GM12873 (cell line): ENCODE measurements around the gene CAMTA1.

Source experiments
- TF ChIP-seq, protein P1 (sequence below): IDR thresholded peaks from 2 replicates; pipeline ENCODE4 v1.5.1; 2012; ENCODE audit warnings: low read depth, mild to moderate bottlenecking, moderate library complexity, low read length, control low read depth; ENCODE audit not compliant: insufficient read depth; ENCODE audit errors: missing control alignments

CAMTA1 gene

DNA sequence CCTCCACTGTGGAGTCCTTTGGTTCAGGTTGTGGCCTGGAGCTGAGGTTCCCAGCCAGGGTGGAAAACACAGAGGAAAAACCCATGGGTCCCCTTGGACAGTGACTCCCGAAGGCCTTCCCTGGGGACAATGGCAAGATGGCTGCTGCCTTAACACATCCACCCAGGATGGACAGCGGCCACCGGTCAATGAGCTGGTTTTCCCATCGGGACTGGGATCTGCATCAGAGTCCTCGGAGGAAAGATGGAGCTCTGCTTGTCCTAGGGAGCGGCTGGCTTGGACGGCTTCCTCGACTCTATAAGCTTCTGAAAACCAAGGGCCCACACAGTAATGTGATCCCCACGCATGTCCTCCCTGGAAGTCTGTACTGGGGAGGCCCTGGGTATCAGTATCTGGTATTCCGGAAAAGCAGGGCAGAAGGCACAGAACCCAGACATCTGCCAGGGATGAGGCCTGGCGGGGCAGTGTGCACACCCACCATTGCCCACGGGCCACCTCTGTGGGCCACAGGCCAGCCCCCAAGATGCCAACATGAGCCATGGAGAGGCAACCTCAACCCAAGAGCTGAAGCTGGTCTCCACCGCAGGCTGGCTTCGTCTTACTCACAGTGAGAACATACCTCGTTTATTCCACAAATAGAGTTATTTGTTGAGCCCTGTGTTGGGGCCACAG, 891.2 kb downstream of the CAMTA1 start:
- TF ChIP-seq, protein P1, sequence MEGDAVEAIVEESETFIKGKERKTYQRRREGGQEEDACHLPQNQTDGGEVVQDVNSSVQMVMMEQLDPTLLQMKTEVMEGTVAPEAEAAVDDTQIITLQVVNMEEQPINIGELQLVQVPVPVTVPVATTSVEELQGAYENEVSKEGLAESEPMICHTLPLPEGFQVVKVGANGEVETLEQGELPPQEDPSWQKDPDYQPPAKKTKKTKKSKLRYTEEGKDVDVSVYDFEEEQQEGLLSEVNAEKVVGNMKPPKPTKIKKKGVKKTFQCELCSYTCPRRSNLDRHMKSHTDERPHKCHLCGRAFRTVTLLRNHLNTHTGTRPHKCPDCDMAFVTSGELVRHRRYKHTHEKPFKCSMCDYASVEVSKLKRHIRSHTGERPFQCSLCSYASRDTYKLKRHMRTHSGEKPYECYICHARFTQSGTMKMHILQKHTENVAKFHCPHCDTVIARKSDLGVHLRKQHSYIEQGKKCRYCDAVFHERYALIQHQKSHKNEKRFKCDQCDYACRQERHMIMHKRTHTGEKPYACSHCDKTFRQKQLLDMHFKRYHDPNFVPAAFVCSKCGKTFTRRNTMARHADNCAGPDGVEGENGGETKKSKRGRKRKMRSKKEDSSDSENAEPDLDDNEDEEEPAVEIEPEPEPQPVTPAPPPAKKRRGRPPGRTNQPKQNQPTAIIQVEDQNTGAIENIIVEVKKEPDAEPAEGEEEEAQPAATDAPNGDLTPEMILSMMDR: no peak

DNA sequence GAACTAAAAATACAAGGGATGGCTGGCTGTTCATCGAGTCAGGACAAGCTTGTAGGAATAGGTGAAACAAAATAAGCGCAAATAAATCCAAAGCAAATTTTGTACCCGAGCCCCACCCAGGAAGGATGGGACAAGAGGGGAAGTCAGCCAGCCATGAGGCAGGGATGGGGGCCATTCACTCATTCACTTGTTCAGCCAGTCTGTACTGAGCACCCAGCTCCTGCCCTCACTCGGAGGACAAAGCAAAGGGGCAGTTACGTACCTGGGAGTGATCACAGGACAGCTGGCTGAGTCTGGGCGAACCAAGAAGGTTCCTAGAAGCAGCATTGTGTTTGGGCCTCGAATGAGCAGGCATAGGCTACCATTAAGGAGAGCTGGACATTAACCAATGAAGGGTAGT, 891.9 kb downstream of the CAMTA1 start:
- TF ChIP-seq, protein P1: no peak

DNA sequence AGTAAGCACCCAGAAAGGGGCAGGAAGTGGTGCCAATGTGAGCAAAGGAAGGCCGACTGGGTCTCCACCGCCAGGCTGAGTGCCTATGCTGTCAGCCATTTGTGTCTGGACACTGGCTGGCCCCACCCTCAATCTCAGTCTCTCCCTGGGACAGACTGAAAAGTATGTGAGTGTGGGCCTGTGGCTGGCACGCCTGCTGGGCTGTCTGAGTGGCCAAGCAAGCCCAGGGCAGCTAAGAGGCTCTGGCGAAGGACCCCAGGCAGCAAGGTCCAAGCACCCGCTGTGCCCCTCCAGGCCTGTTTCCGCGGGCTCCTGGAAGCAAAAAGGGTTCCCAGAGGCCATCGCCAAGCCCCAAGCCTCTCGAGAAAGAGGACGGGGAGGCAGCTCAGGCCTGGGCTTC, 892.6 kb downstream of the CAMTA1 start:
- TF ChIP-seq, protein P1: no peak

DNA sequence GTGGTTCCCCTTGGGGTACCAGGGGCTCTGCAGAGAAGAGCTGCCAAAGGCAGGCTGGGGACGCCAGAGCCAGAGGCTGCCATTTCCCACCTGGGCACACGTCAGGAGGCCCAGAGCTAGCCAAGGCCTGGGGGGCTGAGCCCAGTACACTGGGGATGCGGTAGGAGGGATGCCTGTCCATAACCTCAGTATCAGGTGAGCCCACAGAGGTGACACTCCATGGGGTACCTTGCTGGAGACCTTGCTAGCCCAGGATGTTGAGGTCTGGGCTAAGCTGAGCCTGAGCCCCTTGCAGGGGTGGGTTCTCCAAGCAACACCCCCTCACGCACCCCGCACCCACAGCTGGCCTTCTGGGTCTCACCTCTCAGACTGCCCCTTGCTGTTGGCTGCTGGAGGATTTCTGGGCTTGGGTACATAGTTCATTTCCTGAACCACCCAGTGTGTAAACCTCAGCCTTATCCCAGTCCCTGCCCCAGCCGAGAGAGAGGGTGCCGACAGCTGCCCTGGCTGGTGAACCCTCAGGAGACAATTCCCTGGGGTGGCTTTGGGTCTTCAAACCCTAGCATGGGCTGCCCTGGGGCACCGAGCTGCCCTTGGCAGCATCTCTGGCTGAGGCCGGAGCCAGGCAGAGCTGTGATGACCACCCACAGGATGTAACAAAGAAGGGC, 893.4 kb downstream of the CAMTA1 start:
- TF ChIP-seq, protein P1: no peak

DNA sequence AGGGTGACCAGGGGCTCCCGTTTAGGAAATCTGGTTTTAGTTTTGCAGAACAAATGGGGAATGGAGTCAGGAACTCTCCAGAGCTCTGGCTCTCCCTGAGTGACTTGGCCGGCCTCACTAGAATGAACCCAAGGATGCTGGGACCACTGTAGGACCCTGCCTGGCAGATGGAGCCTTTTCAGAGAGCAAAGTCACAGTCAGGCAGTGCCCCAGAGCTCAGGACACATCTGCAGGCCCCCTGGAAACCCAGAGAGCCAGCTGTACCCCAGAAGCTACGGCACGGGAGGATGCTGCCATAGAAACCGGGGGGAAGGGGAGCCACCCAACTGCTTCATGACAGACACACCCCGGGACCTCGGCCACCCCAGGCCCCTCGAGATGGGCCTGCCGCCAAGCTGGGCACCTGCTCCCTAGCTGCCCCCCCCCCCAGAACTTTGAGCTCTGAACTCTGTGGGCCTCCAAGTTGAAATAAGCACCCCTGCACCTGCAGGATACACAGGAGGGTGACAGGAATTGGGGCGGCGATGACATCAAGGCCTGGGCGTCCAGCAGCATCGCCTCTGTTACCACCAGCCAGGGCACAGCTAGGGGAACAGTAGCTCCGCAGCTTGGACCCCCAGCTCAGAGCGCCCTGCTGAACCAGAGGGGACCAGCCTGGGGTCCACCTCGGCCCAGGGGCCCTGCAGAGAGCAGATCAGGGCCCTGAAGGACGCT, 894.1 kb downstream of the CAMTA1 start:
- TF ChIP-seq, protein P1: no peak

DNA sequence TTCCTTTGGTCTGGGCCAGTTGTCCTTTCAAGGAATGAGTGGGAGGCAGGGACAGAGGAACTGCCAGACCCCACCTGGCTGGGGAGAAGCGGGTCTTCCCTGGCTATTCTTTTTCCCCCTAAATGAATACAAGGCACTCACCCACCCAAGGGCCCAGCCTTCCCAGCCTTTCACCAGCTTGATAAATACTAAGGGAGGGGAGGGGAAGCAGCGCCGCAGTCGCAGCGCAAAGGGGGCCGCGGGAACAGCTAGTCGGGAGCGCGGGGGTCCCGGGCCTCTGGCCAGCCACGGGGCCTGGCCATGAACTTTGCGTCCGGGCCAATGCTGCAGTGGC, 894.6 kb downstream of the CAMTA1 start:
- TF ChIP-seq, protein P1: no peak

DNA sequence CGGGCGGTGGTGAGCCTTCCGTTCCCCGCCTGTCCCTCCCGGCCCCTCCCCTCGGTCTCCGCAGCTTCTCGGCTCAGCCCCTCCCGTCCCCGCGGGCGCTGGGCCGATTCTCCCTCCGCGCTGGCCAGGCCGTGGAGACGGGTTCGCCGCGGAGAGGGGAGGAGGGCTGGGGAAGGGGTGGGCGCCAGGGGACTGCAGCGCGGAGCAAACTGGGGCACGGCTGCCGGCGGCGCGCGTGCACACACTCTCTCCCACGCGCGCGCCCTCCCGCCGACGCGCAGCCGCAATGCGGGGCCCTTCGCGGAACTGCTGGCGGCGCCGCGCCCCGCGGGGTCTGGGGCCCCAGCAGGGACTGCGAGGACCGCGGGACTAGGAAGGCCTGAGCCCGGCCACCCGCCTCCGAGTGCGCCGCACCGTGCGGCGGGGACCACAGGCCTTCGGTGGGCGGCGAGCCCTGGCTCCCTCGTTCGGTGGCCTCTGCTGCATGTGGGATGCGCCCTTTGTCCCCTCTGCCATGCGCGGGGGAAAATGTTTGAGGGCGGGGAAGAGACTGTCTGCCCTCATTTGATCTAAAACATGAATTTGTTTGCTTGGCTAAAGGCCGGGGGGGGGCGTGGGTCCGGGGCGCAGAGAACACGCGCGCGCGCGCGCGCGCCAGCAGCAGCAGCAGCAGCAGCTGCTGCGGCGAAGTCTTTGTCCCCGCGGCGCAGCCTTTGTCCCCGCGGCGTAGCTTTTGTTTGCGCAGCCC, 895.1 kb downstream of the CAMTA1 start:
- TF ChIP-seq, protein P1: no peak
